Neural progenitor cell (in vitro differentiated cells): Measurements from ENCODE around the gene AFF1. TPM values are rescaled to one million over a fixed set of nuclear protein-coding genes. Genes with fewer than 3 reads are reported as not detected.

Experiments
- DNase-seq: peaks from one replicate; pipeline ENCODE4 v3.0.0-alpha.2; 2016; ENCODE audit warnings: low spot score
- H2AFZ ChIP-seq: fragments of 200-600 bp; sonication (generic); replicated peaks from 2 replicates; pipeline ENCODE4 v1.6.1; 2016; ENCODE audit warnings: antibody characterized with exemption
- H3F3A ChIP-seq: fragments of 200-600 bp; sonication (generic); 2 replicates; pipeline ENCODE4 v1.6.1; 2016; ENCODE audit warnings: antibody characterized with exemption, low read depth
- H3K27ac ChIP-seq: fragments of 200-600 bp; sonication (generic); 2 replicates; pipeline ENCODE4 v1.5.1; 2016; ENCODE audit warnings: mild to moderate bottlenecking
- H3K27me3 ChIP-seq: fragments of 200-600 bp; sonication (generic); 2 replicates; pipeline ENCODE4 v1.6.1; 2016; ENCODE audit warnings: mild to moderate bottlenecking, moderate library complexity
- H3K36me3 ChIP-seq: fragments of 200-600 bp; sonication (generic); 2 replicates; pipeline ENCODE4 v1.5.1; 2016
- H3K4me1 ChIP-seq: fragments of 200-600 bp; sonication (generic); 2 replicates; pipeline ENCODE4 v1.6.1; 2016; ENCODE audit warnings: mixed run types
- H3K4me2 ChIP-seq: fragments of 200-600 bp; sonication (generic); 2 replicates; pipeline ENCODE4 v1.6.1; 2016
- H3K4me3 ChIP-seq: fragments of 200-600 bp; sonication (generic); 2 replicates; pipeline ENCODE4 v1.5.1; 2016
- H3K79me2 ChIP-seq: fragments of 200-600 bp; sonication (generic); 2 replicates; pipeline ENCODE4 v1.6.1; 2016; ENCODE audit warnings: low read depth
- H3K9ac ChIP-seq: fragments of 200-600 bp; sonication (generic); 2 replicates; pipeline ENCODE4 v1.6.1; 2016
- H3K9me3 ChIP-seq: fragments of 200-600 bp; sonication (generic); 2 replicates; pipeline ENCODE4 v1.5.1; 2016; ENCODE audit warnings: low read depth
- H4K20me1 ChIP-seq: fragments of 200-600 bp; sonication (generic); 2 replicates; pipeline ENCODE4 v1.6.1; 2016; ENCODE audit warnings: low read depth
- H3K27ac Mint-ChIP-seq: 3 replicates; pipeline ENCODE4 v1.8.0; 2021; ENCODE audit warnings: mixed read lengths
- H3K27me3 Mint-ChIP-seq: 2 replicates; pipeline ENCODE4 v1.8.0; 2022; ENCODE audit warnings: low read depth, mild to moderate bottlenecking, inconsistent platforms, moderate library complexity, mixed read lengths; ENCODE audit not compliant: insufficient read depth
- H3K36me3 Mint-ChIP-seq: 3 replicates; pipeline ENCODE4 v1.8.0; 2021; ENCODE audit warnings: mixed read lengths
- H3K4me1 Mint-ChIP-seq: 3 replicates; pipeline ENCODE4 v1.8.0; 2021; ENCODE audit warnings: mixed read lengths
- H3K4me3 Mint-ChIP-seq: 3 replicates; pipeline ENCODE4 v1.8.0; 2021; ENCODE audit warnings: mild to moderate bottlenecking, moderate library complexity, mixed read lengths
- H3K9me3 Mint-ChIP-seq: 3 replicates; pipeline ENCODE4 v1.8.0; 2020; ENCODE audit warnings: mixed read lengths
- EZH2 ChIP-seq: fragments of 200-600 bp; sonication (generic); IDR thresholded peaks from 2 replicates; pipeline ENCODE4 v1.6.1; 2017; ENCODE audit warnings: antibody characterized with exemption, mild to moderate bottlenecking, moderate library complexity
- EZH2phosphoT487 ChIP-seq: fragments of 200-600 bp; sonication (generic); IDR thresholded peaks from 2 replicates; pipeline ENCODE4 v1.6.1; 2017; ENCODE audit warnings: antibody characterized with exemption
- total RNA-seq: library from RNA; depleted of rRNA; stranded (reverse); fragments of >200 nt; gene quantifications from 2 replicates; pipeline ENCODE4 v1.2.3, GENCODE V29; 2015; ENCODE audit warnings: low replicate concordance
- TF ChIP-seq, protein P1 (sequence below): fragments of 200-600 bp; sonication (generic); IDR thresholded peaks from 2 replicates; pipeline ENCODE4 v1.5.1; 2017; ENCODE audit warnings: antibody characterized with exemption, mild to moderate bottlenecking

Gene AFF1
- total RNA-seq, 1 donor from 2014 or later, result 29.0 TPM

- peak overlapping the region; percentile 99 for H3K27ac Mint-ChIP-seq
- no peaks in the 10 kb centered on the region for H3K27me3 Mint-ChIP-seq
- peak overlapping the region; percentile 39 for H3K4me3 ChIP-seq
- peaks cover 54% of the 10 kb centered on the region for H4K20me1 ChIP-seq
- no peaks in the 10 kb centered on the region for H3K36me3 Mint-ChIP-seq
- peaks cover 76% of the 10 kb centered on the region for H3K4me1 Mint-ChIP-seq
- H3K36me3 ChIP-seq, result no peaks in the 10 kb centered on the region
- H3K27me3 ChIP-seq, result no peaks in the 10 kb centered on the region
- H3K27ac ChIP-seq, result peak overlapping the region; percentile 96
- H3K4me2 ChIP-seq, result peak overlapping the region; percentile 77
- peaks cover 98% of the 10 kb centered on the region for H3K79me2 ChIP-seq
- no peaks in the 10 kb centered on the region for H3K9me3 ChIP-seq
- DNase-seq, result peak; percentile 95
- no peak overlapping the region for H3K9ac ChIP-seq
- H2AFZ ChIP-seq, result no peak overlapping the region
- peak overlapping the region; percentile 64 for H3K4me3 Mint-ChIP-seq
- peaks cover 56% of the 10 kb centered on the region for H3F3A ChIP-seq
- no peaks in the 10 kb centered on the region for H3K9me3 Mint-ChIP-seq
- TF ChIP-seq EZH2, result no peak
- TF ChIP-seq EZH2phosphoT487, result no peak
- TF ChIP-seq, protein P1, sequence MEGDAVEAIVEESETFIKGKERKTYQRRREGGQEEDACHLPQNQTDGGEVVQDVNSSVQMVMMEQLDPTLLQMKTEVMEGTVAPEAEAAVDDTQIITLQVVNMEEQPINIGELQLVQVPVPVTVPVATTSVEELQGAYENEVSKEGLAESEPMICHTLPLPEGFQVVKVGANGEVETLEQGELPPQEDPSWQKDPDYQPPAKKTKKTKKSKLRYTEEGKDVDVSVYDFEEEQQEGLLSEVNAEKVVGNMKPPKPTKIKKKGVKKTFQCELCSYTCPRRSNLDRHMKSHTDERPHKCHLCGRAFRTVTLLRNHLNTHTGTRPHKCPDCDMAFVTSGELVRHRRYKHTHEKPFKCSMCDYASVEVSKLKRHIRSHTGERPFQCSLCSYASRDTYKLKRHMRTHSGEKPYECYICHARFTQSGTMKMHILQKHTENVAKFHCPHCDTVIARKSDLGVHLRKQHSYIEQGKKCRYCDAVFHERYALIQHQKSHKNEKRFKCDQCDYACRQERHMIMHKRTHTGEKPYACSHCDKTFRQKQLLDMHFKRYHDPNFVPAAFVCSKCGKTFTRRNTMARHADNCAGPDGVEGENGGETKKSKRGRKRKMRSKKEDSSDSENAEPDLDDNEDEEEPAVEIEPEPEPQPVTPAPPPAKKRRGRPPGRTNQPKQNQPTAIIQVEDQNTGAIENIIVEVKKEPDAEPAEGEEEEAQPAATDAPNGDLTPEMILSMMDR, result no peak
- peaks cover 80% of the 10 kb centered on the region for H3K4me1 ChIP-seq
These were observed 104.2 kb downstream of the AFF1 start for GRCh38 chr4:87038837-87039615.

GRCh38 chr4:87041141-87041540 lies 106.3 kb downstream of the AFF1 start:
- Histone ChIP-seq H3K9me3 (no peaks in the 10 kb centered on the region), H3K9ac (no peak overlapping the region), H3K4me3 (no peak overlapping the region), H3K79me2 (peaks cover 98% of the 10 kb centered on the region), H3F3A (peaks cover 59% of the 10 kb centered on the region), H2AFZ (no peak overlapping the region), H3K4me1 (peaks cover 84% of the 10 kb centered on the region), H3K27ac (no peak overlapping the region), H4K20me1 (peaks cover 58% of the 10 kb centered on the region), H3K4me2 (no peak overlapping the region), H3K36me3 (no peaks in the 10 kb centered on the region), H3K27me3 (no peaks in the 10 kb centered on the region)
- peaks cover 68% of the 10 kb centered on the region for H3K4me1 Mint-ChIP-seq
- no peaks in the 10 kb centered on the region for H3K36me3 Mint-ChIP-seq
- no peak overlapping the region for H3K27ac Mint-ChIP-seq
- TF ChIP-seq EZH2, result no peak
- TF ChIP-seq, protein P1, result no peak
- TF ChIP-seq EZH2phosphoT487, result no peak
- H3K27me3 Mint-ChIP-seq, result no peaks in the 10 kb centered on the region
- no peak for DNase-seq
- H3K4me3 Mint-ChIP-seq, result no peak overlapping the region
- no peaks in the 10 kb centered on the region for H3K9me3 Mint-ChIP-seq

- no peaks in the 10 kb centered on the region for H3K27me3 Mint-ChIP-seq
- Histone ChIP-seq H3K27me3 (no peaks in the 10 kb centered on the region), H4K20me1 (peaks cover 53% of the 10 kb centered on the region), H3K9ac (no peak overlapping the region), H3K79me2 (peaks cover 97% of the 10 kb centered on the region), H3K4me1 (peaks cover 74% of the 10 kb centered on the region), H2AFZ (no peak overlapping the region), H3K9me3 (no peaks in the 10 kb centered on the region), H3F3A (peaks cover 59% of the 10 kb centered on the region), H3K4me2 (peak overlapping the region; percentile 60), H3K36me3 (no peaks in the 10 kb centered on the region), H3K4me3 (no peak overlapping the region), H3K27ac (peak overlapping the region; percentile 53)
- H3K36me3 Mint-ChIP-seq, result peaks cover 6% of the 10 kb centered on the region
- H3K4me3 Mint-ChIP-seq, result no peak overlapping the region
- H3K27ac Mint-ChIP-seq, result peak overlapping the region; percentile 70
- DNase-seq, result no peak
- no peaks in the 10 kb centered on the region for H3K9me3 Mint-ChIP-seq
- peaks cover 57% of the 10 kb centered on the region for H3K4me1 Mint-ChIP-seq
- no peak for TF ChIP-seq EZH2
- TF ChIP-seq, protein P1, result no peak
- TF ChIP-seq EZH2phosphoT487, result no peak
These were observed 107.4 kb downstream of the AFF1 start for GRCh38 chr4:87042221-87042620.
